ENCODE results near the gene TM4SF1.

Gene TM4SF1

DNA sequence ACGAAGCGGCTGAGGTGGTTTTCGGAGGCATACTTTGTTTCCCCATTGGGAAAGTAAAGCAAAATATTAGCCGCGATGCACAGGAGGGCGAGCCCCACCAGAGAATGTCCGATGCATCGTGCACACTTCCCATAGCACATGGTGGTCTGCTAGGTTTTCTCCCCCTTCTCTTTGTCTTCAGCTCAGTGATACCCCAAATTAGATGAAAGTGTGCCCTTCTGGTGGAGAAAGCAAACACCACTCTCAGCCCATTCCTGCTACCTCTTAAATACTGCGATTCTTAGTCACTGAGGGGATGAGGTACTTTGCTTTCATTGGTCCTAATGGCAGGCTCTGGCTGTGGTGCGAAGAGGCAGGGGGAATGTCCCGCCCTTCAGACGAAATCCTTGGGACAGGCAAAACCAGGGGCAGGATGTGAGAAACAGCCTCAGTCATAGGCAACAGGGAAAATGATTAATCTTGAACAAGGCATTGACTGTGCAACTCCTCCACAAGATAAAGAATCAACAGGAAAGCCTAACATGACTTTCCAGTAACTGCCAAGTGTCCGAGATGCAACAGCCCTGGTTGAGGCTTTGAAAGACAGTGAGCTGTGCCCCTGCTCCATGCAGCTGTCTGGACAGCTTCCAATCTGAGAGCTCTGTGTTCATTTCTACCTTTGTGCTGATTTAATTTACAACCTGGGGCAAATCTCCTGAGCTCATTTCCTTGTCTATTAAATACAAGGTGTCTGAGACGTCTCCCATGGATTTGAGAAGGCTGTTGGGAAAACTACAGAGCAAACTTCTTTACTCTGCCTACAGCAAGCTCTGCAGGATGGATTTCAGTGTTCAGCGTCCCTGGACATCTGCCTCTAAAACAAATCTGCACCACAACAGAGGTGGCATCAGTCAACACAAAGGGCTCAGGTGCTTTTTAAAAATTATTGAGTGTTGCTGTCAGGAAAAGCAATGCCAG is at the start of gene TM4SF1:
TSS of gene TM4SF1 (minus strand) at position 242 of the 957 bp plus-strand sequence. CDS start at position 140, 102 bp downstream.
- FAIRE-seq (no peak), DNase-seq (ENCODE audit: extremely low spot score, insufficient read length, low read depth) (no peak)

GRCh38 chr3:149426325-149426724 is 48.9 kb upstream of the TM4SF1 start:
- FAIRE-seq, result no peak
- no peak for DNase-seq (ENCODE audit: extremely low spot score, insufficient read length, low read depth)

GRCh38 chr3:149424918-149425317 is 47.5 kb upstream of the TM4SF1 start:
- FAIRE-seq (no peak), DNase-seq (ENCODE audit: extremely low spot score, insufficient read length, low read depth) (no peak)

GRCh38 chr3:149421764-149422163 is 44.3 kb upstream of the TM4SF1 start:
- FAIRE-seq, result no peak

DNA sequence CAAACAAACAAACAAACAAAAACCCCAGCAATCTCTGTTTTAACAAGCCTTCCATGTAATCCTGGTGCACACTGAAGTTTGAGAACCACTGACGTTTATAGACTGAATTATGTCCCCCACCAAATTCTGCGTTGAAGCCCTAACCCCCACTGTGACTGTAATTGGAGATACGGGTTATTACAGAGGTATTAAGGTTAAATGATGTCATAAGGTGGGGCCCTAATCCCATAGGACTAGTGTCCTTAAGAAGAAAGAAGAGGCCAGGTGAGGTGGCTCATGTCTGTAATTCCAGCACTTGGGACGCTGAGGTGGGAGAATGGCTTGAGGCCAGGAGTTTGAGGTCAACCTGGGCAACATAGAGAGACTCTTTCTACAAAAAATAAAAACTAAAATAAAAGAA is 42.4 kb upstream of the TM4SF1 start:
- no peak for DNase-seq (ENCODE audit: extremely low spot score, insufficient read length, low read depth)
- no peak for FAIRE-seq

More at GRCh38 chr3:149421764-149422163, 44.3 kb upstream of the TM4SF1 start:
- no peak for DNase-seq (ENCODE audit: extremely low spot score, insufficient read length, low read depth)

DNA sequence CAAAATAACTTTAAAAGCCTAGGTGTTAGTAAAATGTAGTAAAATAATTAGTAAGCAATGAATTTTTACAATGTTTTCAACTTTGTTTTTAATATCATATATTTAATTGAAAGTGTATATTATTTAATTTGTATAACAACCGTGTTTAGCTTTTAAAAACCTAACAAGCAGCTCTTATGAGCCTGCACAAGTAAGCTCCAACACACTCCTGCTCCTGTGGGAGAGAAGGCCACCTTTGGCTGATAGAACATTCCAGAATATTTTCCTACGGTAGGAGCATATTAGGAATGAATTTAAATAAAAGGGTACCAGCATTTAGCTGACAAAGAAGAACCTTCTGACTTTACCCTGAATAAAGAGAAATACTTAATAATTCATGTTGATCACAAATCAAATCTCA is 40.3 kb upstream of the TM4SF1 start:
- FAIRE-seq (no peak), DNase-seq (ENCODE audit: extremely low spot score, insufficient read length, low read depth) (no peak)

- DNase-seq (ENCODE audit: extremely low spot score, insufficient read length, low read depth) (peak; percentile 23), FAIRE-seq (peak; percentile 92)
Measured at GRCh38 chr3:149417174-149417573, 39.7 kb upstream of the TM4SF1 start.

- FAIRE-seq (peak; percentile 15), DNase-seq (ENCODE audit: extremely low spot score, insufficient read length, low read depth) (no peak)
Measured at GRCh38 chr3:149415484-149415883, 38.0 kb upstream of the TM4SF1 start.

GRCh38 chr3:149414557-149415231 is 37.2 kb upstream of the TM4SF1 start:
- peak; percentile 29 for FAIRE-seq
- no peak for DNase-seq (ENCODE audit: extremely low spot score, insufficient read length, low read depth)

DNA sequence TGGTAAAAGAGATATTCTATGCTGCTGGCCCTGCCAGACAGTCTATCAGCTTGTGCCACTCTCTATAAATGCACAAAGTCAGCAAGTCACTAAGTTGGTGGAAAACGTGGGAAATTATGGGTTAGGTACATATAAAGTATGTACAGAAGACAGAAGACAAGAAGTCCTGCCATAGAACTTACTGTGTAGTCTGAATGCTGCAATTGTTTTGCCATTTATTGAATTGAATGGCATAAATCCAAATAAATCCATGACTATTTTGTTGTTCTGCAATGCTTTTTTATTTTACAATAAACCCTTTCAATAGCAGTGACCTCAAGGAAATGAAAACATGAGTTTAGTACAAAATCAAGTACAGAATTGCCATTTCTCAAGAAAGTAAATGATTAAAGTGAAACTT is 34.1 kb upstream of the TM4SF1 start:
- FAIRE-seq (no peak), DNase-seq (ENCODE audit: extremely low spot score, insufficient read length, low read depth) (no peak)

DNA sequence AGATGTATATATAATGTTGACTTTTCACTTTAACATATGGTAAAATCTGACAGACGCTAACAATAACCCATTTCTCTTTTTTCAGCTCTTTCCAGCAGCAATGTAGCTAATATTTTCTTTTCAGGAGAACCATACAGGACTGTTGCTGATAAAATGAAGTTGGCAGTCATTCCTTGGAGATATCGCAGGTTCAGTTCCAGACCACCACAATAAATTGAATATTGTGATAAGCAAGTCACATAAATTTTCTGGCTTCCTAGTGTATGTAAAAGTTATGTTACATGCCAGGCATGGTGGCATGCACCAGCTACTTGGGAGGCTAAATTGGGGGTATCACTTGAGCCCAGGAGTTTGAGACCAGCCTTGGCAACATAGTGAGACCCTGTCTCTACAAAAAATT is 31.9 kb upstream of the TM4SF1 start:
- DNase-seq (ENCODE audit: extremely low spot score, insufficient read length, low read depth) (no peak), FAIRE-seq (no peak)

DNA sequence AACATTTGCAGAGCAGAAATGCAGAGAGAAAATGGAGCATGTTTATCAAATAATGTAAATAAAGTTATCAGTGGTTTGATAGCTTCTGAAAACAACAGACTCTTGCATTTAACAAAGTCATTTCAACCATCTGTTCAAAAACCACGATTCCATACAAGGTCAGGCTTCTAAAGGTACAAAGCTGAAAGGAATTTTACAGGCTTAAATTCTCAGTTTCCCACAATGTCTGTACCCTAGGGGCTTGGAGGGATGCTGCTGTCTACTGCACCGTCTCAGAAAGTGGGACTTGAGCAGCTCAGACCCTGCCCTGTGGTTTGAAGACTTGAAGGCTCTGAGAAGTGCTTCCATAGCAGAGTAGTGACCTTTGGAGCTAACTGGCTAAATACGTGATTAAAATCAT is 30.4 kb upstream of the TM4SF1 start:
- FAIRE-seq (no peak), DNase-seq (ENCODE audit: extremely low spot score, insufficient read length, low read depth) (no peak)

- DNase-seq (ENCODE audit: extremely low spot score, insufficient read length, low read depth) (no peak), FAIRE-seq (no peak)
Measured at GRCh38 chr3:149406244-149406752, 28.8 kb upstream of the TM4SF1 start.

DNA sequence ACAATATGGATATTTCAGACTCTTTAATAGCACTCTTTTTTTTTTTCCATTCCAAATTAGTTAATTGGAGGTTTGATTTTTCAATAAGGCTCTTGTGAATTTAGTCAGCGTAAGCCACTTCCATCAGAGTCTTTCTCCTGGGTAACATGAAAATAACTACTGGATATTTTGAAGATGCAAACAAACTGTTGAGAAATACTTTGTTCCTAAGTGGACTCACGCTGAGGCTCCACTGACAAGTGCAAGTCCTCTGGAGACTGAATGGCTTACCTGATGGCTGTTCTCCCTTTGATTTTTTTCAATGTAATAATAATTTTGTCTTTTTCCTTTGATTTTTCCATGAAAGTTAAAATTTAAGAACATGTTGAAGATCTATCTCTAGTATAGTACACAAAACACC is 26.0 kb upstream of the TM4SF1 start:
- DNase-seq (ENCODE audit: extremely low spot score, insufficient read length, low read depth) (no peak), FAIRE-seq (no peak)

GRCh38 chr3:149402481-149402880 is 25.0 kb upstream of the TM4SF1 start:
- DNase-seq (ENCODE audit: extremely low spot score, insufficient read length, low read depth), result no peak
- no peak for FAIRE-seq

GRCh38 chr3:149401926-149402310 is 24.5 kb upstream of the TM4SF1 start:
- FAIRE-seq (no peak), DNase-seq (ENCODE audit: extremely low spot score, insufficient read length, low read depth) (no peak)

GRCh38 chr3:149401212-149401925 is 23.9 kb upstream of the TM4SF1 start:
- DNase-seq (ENCODE audit: extremely low spot score, insufficient read length, low read depth) (no peak), FAIRE-seq (no peak)

DNA sequence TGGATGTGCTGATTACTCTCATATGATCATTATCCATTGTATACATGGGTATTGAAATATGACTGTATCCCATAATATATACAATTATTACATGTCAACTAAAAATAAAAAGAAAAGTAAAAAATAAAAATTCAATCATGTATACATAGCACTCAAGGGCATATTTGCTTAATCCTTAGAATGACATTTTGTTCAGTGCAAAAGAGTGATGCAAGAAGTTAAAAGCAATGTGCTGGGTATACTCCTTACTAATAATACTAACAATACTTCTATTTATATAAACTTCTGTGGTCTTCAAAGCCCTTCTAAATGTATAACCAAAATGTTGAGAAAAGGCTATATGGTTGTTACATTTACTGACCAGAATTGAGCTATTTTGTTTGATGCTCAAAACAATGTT is 23.2 kb upstream of the TM4SF1 start:
- no peak for DNase-seq (ENCODE audit: extremely low spot score, insufficient read length, low read depth)
- no peak for FAIRE-seq

DNA sequence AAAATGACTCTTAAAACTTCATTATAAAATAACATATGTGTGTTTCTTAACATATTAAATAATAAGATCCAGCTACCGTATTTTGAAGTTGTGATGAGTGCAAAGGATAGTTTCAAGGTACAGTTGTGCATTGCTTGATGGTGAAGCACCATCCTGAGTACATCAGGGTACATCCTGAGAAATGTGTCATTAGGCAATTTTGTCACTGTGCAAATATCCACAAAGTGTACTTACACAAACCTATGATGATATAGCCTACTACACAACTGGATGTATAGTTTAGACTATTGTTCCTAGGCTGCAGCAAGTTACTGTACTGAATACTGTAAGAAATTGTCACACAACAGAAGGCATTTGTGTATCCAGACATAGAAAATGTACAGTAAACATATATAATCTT is 20.8 kb upstream of the TM4SF1 start:
- DNase-seq (ENCODE audit: extremely low spot score, insufficient read length, low read depth) (no peak), FAIRE-seq (no peak)

DNA sequence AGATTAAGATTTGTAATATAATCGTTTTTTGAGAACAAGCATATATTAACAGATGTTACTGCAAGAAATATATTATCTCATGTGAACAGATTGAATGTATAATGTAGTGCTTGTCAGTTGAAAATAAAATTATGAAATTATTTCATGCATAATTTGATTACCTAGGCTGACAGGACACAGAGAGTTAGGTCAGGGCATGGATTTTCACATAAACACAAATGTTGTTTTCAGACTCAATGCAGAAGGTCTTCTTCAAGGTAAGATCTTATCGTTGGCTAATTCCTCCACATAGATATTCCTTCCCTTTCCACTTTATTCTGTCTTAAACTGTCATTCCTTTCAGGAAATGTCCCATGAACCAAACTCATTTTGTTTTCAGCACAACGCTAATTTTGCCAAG is 20.1 kb upstream of the TM4SF1 start:
- no peak for DNase-seq (ENCODE audit: extremely low spot score, insufficient read length, low read depth)
- no peak for FAIRE-seq
